Mesodermal cell (in vitro differentiated cells): ENCODE results near the gene SIGLEC7.

Experiments used
- H3K27ac ChIP-seq: 2 replicates; pipeline ENCODE4 v1.7.0; 2013; ENCODE audit warnings: mild to moderate bottlenecking, low read depth, low read length, moderate library complexity; ENCODE audit not compliant: severe bottlenecking
- H3K36me3 ChIP-seq: 2 replicates; pipeline ENCODE4 v1.7.1; 2013; ENCODE audit warnings: mild to moderate bottlenecking, low read length, moderate library complexity; ENCODE audit not compliant: control insufficient read depth, insufficient read depth
- H3K4me1 ChIP-seq: one replicate; pipeline ENCODE4 v1.7.1; 2013; ENCODE audit warnings: mild to moderate bottlenecking, low read length; ENCODE audit not compliant: insufficient read depth, control insufficient read depth, poor library complexity, severe bottlenecking
- H3K4me3 ChIP-seq: 2 replicates; pipeline ENCODE4 v1.7.0; 2013; ENCODE audit warnings: low read length, control low read depth, mild to moderate bottlenecking; ENCODE audit not compliant: insufficient read depth, poor library complexity, severe bottlenecking; ENCODE audit errors: extremely low read depth
- H3K9me3 ChIP-seq: 2 replicates; pipeline ENCODE4 v1.7.1; 2013; ENCODE audit warnings: mild to moderate bottlenecking, low read length, moderate library complexity; ENCODE audit not compliant: control insufficient read depth
- WGBS, 2 experiments: methylation state at CpG; one replicate each; pipeline ENCODE4 v1.1.5; 2013; ENCODE audit warnings: missing lambda C conversion rate in 2 of 2; ENCODE audit not compliant: insufficient coverage in 2 of 2; 5-methylcytosine and 5-hydroxymethylcytosine counted together

The SIGLEC7 gene

DNA sequence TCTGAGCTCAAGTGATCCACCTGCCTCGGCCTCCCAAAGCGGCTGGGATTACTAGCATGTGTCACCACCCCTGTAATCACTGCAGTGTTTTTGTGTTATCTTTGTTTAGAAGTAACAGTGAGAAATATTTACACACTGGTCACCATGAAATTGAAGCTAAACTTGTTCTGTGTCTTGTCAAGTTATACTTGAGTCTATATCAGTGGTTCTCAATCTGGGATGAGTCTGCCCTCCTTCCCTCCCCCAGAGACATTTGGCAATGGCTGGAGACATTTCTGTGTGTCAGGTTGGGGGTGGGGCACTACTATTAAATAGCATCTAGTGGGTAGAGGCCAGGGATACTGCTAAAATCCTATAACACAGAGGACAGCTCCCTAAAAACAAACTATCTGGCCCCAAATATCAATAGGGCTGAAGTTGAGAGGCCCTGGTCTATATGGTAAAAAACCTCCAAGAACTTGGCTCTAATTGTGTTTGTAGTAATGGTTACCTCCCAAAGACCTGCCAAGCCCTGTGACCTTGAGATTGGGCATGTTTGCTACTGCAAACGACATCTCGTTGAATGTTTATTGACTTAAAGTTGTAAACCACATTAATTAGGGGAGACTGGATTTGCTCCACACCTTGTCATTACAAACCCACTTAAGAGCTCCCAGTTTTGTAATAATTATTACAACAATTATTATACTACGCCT, 40.8 kb upstream of the SIGLEC7 start:
- Histone ChIP-seq H3K27ac (no peak overlapping the region), H3K9me3 (no peaks in the 10 kb centered on the region), H3K36me3 (peaks cover 35% of the 10 kb centered on the region), H3K4me1 (no peaks in the 10 kb centered on the region), H3K4me3 (no peak overlapping the region)
- WGBS, 2 experiments: 90 to 100% methylated on average over 1 to 4 of the region's 5 CpGs

DNA sequence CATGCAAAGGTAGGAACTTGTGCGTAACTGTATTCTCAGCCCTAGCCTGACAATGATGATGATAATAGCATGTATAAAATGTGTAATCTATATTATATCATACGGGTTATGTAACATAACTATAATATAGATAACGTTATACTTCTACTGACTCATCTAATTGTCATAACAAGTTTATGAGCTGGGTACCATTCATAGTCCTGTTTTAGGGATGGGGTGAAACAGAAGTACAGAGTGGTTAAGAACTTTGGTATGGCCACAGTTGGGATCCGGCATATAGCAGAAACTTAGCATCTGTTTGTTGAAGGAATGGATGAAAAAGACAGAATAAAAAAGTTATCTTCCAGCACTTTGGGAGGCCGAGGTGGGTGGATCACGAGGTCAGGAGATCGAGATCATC, 39.1 kb upstream of the SIGLEC7 start:
- H3K27ac ChIP-seq: no peak overlapping the region
- no peak overlapping the region for H3K4me3 ChIP-seq
- H3K36me3 ChIP-seq: peaks cover 32% of the 10 kb centered on the region
- WGBS, 2 experiments: 92 to 100% methylated on average over 1 to 2 of the region's 7 CpGs
- no peaks in the 10 kb centered on the region for H3K9me3 ChIP-seq
- H3K4me1 ChIP-seq: no peaks in the 10 kb centered on the region

DNA sequence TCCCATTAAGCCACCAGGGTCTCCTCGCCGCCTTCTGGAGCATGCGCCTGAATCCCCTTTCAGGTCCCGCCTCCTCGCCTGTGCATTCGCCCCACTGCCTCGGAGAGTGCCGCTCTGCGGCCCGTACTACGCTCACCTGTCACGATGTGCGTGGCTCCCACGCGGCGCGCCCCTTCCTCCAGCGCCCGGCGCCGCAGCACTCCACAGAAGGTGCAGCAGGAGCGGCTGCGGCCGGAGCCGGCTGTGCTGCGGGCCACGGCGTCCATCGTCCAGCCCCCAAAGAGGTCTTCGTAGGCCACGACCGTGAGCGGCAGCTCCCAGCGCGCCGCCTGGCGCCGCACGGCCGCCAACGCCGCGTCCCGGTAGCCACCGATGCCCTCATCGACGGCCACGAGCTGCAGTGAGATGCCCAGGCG, 38.2 kb upstream of the SIGLEC7 start:
- no peak overlapping the region for H3K4me3 ChIP-seq
- WGBS, 2 experiments: 97 to 98% methylated on average over 45 to 49 of the region's 49 CpGs
- no peaks in the 10 kb centered on the region for H3K9me3 ChIP-seq
- no peak overlapping the region for H3K27ac ChIP-seq
- peaks cover 27% of the 10 kb centered on the region for H3K36me3 ChIP-seq
- no peaks in the 10 kb centered on the region for H3K4me1 ChIP-seq

DNA sequence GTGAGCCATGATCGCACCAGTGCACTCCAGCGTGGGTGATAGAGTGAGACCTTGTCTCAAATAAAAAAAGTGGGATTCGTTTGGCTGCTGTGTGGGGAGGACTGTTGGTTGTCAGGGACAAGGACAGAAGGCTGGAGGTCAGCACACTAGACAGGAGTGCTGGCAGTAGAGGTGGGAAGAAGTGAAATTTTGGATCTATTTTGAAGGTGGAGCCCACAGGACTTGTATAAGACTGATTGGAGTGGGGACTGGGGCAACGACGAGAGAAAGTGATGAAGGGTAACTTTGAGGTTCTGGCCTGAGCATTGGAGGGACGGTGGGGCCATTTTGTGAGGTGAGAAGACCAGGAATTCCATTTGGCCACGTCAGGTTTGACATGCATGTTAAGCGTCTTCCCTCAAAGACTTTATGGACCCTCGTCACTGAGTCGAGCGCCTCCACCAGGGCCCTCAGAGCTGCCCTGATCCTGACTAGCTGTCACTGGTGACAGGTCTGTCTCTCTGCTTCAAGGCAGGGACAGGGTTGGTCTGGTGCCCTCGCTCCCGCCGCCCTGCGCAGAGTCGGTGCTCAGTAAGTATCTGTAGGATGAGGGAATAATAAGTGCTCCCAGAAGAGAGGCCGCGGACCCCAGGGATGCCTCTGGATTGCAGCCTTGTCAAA, 34.6 kb upstream of the SIGLEC7 start:
- Histone ChIP-seq H3K9me3 (no peaks in the 10 kb centered on the region), H3K36me3 (peaks cover 13% of the 10 kb centered on the region), H3K27ac (peak overlapping the region; percentile 79), H3K4me1 (no peaks in the 10 kb centered on the region), H3K4me3 (peak overlapping the region; percentile 67)
- WGBS, 2 experiments: 25 to 31% methylated on average over 12 to 18 of the region's 18 CpGs

DNA sequence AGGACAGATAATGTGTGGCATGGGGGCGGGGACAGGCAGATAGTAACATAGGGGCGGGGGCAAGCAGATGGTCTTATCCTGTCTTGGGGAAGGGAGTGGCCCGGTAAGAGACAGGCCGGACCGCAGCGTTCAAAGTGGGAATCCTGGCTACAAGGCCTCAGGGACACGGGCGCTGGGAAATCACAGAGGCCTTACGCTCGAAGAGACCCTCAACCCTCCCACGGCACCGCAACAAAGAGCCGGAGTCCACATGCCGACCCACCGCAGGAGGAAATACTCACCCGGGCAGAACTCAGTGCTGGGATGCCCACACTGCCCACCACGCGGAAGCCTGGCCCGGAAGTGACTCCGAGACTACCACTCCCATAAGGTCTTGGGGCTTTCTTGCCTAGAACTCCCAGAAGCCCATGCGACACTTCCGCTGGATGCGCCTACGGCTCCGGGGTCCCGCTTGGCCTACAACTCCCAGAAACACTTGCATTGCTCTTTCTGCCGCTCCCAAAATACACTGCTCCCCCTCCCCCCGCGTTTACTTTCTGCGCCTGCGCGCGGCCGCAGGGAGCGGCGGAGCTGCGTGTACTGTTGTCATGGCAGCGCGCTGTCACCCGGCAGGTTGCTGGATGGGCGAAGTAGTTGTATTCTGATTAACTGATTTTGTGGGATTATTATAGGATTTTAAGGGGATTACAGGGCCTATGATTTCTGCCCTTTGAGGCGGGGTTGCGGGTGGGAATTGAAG, 33.9 kb upstream of the SIGLEC7 start, which contains the start of gene CTU1:
Gene CTU1 (minus strand): TSS at position 344 of the 739 bp plus-strand sequence. CDS start 3,840 bp downstream, outside the sequence.
- H3K4me3 ChIP-seq: peak within 1 kb of the TSS; percentile 67
- no peaks in the 10 kb centered on the region for H3K9me3 ChIP-seq
- H3K4me1 ChIP-seq: no peaks in the 10 kb centered on the region
- 0% methylated on average over 29 to 31 of the region's 43 CpGs for WGBS, 2 experiments
- H3K36me3 ChIP-seq: peaks cover 6% of the 10 kb centered on the region
- H3K27ac ChIP-seq: peak within 1 kb of the TSS; percentile 79

DNA sequence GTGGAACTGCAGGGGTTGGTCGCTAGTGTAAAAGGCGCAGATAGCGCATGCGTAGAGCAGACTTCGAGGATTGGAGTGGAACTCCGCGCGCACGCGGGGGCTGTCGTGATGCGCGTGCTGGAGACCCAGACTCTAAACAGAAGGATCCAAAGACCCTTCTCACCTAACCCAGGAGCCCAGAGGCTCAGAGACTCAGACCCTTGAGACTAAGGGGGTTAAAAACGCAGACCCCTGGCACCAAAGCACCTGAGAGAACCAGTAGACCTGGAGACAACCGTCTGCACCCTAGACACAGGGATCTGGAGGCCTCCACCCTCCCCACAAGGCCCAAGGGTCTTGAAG, 33.3 kb upstream of the SIGLEC7 start:
- 17 to 18% methylated on average over 5 to 15 of the region's 15 CpGs for WGBS, 2 experiments
- Histone ChIP-seq H3K27ac (no peak overlapping the region), H3K4me3 (peak overlapping the region; percentile 67), H3K9me3 (no peaks in the 10 kb centered on the region), H3K4me1 (no peaks in the 10 kb centered on the region), H3K36me3 (peaks cover 1% of the 10 kb centered on the region)

DNA sequence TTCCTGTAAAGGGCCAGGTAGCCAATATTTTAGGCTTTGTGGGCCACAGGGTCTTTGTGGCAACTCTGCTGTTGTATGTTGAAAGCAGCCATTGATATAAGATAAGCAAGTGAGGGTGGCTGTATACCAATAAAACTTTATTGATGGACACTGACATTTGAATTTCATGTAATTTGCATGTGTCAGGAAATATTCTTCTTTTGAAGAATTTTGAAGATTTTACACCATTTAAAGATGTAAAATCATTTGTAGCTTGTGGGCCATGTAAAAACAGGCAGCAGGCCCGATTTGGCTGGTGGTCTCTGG, 31.5 kb upstream of the SIGLEC7 start:
- 60% methylated on average over 1 of the region's 1 CpG; no CpG with 5 or more reads in 1 of the 2 experiments for WGBS, 2 experiments
- no peak overlapping the region for H3K4me3 ChIP-seq
- no peaks in the 10 kb centered on the region for H3K9me3 ChIP-seq
- H3K4me1 ChIP-seq: no peaks in the 10 kb centered on the region
- H3K36me3 ChIP-seq: no peaks in the 10 kb centered on the region
- H3K27ac ChIP-seq: no peak overlapping the region

DNA sequence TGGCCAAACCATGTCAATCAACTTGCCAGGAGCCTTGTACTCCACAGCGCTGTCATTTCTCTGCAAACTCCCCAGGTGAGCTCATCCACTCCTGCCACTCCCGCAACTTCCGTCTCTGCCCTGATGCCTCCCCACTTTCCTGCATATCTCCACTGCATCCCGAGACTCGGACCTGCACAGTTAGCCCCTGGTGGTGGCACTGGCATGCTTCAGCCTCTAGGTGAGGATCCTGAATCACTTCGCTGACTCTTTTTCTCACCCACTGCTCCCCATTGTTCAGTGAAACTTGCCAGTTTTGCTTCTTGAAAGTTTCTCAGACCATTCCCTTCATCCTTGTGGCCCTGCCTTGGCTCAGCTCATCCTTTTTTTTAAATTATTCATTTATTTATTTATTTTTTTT, 30.5 kb upstream of the SIGLEC7 start:
- Histone ChIP-seq H3K36me3 (no peaks in the 10 kb centered on the region), H3K9me3 (no peaks in the 10 kb centered on the region), H3K27ac (no peak overlapping the region), H3K4me3 (no peak overlapping the region), H3K4me1 (no peaks in the 10 kb centered on the region)
- 35 to 41% methylated on average over 6 of the region's 6 CpGs for WGBS, 2 experiments

DNA sequence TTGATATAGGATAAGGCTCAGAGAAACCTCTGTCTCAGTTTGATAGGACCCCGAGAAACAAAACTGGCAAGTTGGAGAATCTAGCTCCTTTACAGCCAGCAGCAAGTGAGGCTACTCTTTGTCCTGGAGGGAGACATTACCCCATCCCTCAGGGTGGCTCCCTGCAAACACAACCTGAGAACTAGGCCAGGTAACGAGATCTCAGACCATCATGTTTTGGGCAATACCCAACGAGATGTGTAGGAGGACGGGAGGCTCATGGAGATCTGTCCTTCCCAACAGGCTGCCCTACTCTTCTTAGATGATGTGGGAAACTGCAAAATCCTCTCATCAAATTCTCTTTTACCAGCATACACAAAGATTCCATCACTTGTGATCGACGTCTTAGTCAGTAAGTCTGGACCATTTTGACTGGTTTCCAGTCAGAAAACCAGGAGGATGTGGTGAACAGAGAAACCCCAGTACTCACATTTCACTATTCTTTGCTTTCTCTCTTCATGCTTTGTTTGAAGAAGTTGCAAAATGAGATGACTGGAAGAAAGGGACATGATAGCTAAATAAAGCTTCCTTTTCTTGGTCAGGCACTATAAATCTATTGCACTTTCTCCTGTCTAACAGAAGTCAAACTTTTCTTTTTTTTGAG, 27.9 kb upstream of the SIGLEC7 start:
- Histone ChIP-seq H3K9me3 (no peaks in the 10 kb centered on the region), H3K4me3 (no peak overlapping the region), H3K27ac (no peak overlapping the region), H3K4me1 (no peaks in the 10 kb centered on the region), H3K36me3 (no peaks in the 10 kb centered on the region)
- WGBS, 2 experiments: 90 to 100% methylated on average over 1 to 3 of the region's 6 CpGs

DNA sequence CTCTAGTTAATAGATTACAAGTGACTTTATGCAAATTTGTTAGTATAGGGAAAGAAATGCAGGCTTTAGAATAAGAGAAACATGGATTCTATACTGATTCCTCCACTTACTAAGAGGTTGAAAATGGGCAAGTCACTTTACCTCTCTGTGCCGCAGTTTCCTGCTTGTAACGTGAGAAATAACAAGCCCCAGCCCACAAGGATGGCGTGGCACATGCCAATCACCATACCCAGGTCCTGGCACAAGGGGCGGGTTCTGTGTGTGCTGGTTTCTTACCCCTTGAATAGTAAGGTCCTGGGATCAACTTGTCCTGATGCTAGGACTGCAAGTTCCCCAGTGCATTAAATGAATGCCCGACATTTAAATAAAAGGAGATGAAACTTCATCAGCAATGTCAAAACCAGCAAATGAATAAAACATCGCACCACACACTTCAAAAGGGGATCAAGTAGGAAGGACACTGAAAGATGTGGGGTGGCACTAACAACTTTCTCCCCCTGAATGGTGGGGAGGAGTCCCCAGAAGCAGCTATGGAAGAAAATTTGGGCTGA, 25.3 kb upstream of the SIGLEC7 start:
- Histone ChIP-seq H3K36me3 (no peaks in the 10 kb centered on the region), H3K4me1 (no peaks in the 10 kb centered on the region)

More for the DNA sequence above, 25.3 kb upstream of the SIGLEC7 start:
- WGBS, 2 experiments: 77 to 88% methylated on average over 3 to 4 of the region's 6 CpGs
- H3K9me3 ChIP-seq: no peaks in the 10 kb centered on the region
- H3K27ac ChIP-seq: no peak overlapping the region
- H3K4me3 ChIP-seq: no peak overlapping the region
